Smooth muscle cell of the umbilical artery (primary cell): ENCODE data around the gene NUDT9. TPM values are rescaled to one million over a fixed set of nuclear protein-coding genes. Genes with fewer than 3 reads are reported as not detected.

ENCODE experiments used
- total RNA-seq: library from RNA; depleted of rRNA; stranded (reverse); fragments of >200 nt; gene quantifications from 2 replicates; pipeline ENCODE4 v1.2.3, GENCODE V29; 2014

Gene NUDT9
- 15.2 and 17.8 TPM in 2 replicates for total RNA-seq

GRCh38 chr4:87422104-87423052 is at the start of gene NUDT9:
Gene NUDT9 (plus strand): TSS chr4:87422573. CDS start chr4:87422906, 333 bp downstream.

DNA sequence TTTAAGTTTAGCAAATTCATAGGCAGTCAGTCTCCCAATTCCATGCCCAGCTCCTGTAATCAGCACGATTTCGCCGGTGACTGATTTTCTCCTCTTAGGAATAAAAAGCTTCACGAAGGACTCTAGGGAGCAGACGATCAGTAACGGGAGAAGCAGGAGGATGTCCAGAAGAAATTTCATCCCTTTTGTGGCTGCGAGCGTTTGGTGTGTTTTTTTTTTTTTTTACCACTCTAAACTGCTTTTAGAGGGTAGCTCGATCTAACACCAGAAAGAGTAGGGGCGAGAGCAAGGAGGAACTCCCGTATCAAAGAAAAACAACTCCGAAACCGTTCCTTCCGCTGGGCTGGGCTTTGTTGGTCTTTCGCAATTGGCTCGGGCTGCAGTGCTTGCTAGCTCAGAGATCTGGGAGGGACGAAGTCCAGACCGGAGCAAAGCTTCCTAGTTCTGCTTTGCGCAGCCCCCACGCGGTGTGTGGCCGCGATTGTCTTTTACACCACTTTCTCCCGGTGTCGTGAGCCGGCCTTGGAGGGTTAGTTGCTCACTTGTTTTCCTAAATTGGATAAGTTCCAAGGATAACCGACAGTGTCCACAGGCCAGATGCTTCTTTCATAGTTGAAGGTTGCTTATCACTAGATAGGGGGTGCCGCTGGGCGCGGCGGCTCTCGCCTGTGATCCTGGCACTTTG is 31.3 kb upstream of the NUDT9 start, which contains the start of gene HSD17B11:
TSS of gene HSD17B11 (minus strand) at position 298 of the 685 bp plus-strand sequence. CDS start at position 180, 118 bp downstream.

Other genes starting within 250 kb of the NUDT9 start
- gene KLHL8, start 202.0 kb upstream of the NUDT9 start, total RNA-seq = 16.6 and 24.3 TPM in 2 replicates
- gene HSD17B13, start 99.7 kb upstream of the NUDT9 start, total RNA-seq = 0.05 and 0.30 TPM in 2 replicates
- gene HSD17B11, start 31.4 kb upstream of the NUDT9 start, total RNA-seq = 17.5 and 29.1 TPM in 2 replicates
- not detected in 2 replicates for gene SPARCL1, start 106.8 kb downstream of the NUDT9 start, total RNA-seq
- not detected in 2 replicates for gene DSPP, start 186.0 kb downstream of the NUDT9 start, total RNA-seq
- not detected in 2 replicates for gene DMP1, start 227.7 kb downstream of the NUDT9 start, total RNA-seq